ENCODE results near the gene KIAA1328.

KIAA1328 gene

GRCh38 chr18:36963464-36963863 is 134.5 kb downstream of the KIAA1328 start:
- no peak for DNase-seq

GRCh38 chr18:36974686-36975085 is 145.8 kb downstream of the KIAA1328 start:
- DNase-seq = no peak

- DNase-seq = no peak
These were observed 148.2 kb downstream of the KIAA1328 start for GRCh38 chr18:36977121-36977520.

- DNase-seq = no peak
These were observed 164.1 kb downstream of the KIAA1328 start for GRCh38 chr18:36993068-36993467.

- DNase-seq = no peak
These were observed 177.8 kb downstream of the KIAA1328 start for GRCh38 chr18:37006742-37007141.

- DNase-seq = no peak
These were observed 183.5 kb downstream of the KIAA1328 start for GRCh38 chr18:37012452-37012851.

- DNase-seq = no peak
These were observed 190.4 kb downstream of the KIAA1328 start for GRCh38 chr18:37019157-37019827.

- no peak for DNase-seq
These were observed 204.5 kb downstream of the KIAA1328 start for GRCh38 chr18:37033419-37033818.

- DNase-seq = no peak
These were observed 213.5 kb downstream of the KIAA1328 start for GRCh38 chr18:37042381-37042780.

- DNase-seq = no peak
These were observed 226.3 kb downstream of the KIAA1328 start for GRCh38 chr18:37055137-37055802.

- DNase-seq = no peak
These were observed 235.3 kb downstream of the KIAA1328 start for GRCh38 chr18:37064187-37064586.

GRCh38 chr18:37065254-37065653 is 236.3 kb downstream of the KIAA1328 start:
- no peak for DNase-seq

GRCh38 chr18:37084912-37085311 is 256.0 kb downstream of the KIAA1328 start:
- DNase-seq = no peak

- no peak for DNase-seq
These were observed 256.4 kb downstream of the KIAA1328 start for GRCh38 chr18:37085362-37085761.

- no peak for DNase-seq
These were observed 279.0 kb downstream of the KIAA1328 start for GRCh38 chr18:37107748-37108522.

GRCh38 chr18:37122877-37123276 is 293.9 kb downstream of the KIAA1328 start:
- no peak for DNase-seq

- DNase-seq = no peak
These were observed 295.6 kb downstream of the KIAA1328 start for GRCh38 chr18:37124516-37124915.

- no peak for DNase-seq
These were observed 306.2 kb downstream of the KIAA1328 start for GRCh38 chr18:37135177-37135576.

- no peak for DNase-seq
These were observed 309.5 kb downstream of the KIAA1328 start for GRCh38 chr18:37138456-37138855.

GRCh38 chr18:37139876-37140275 is 310.9 kb downstream of the KIAA1328 start:
- DNase-seq = no peak

GRCh38 chr18:37144921-37145320 is 316.0 kb downstream of the KIAA1328 start:
- no peak for DNase-seq

GRCh38 chr18:37156330-37156942 is 327.5 kb downstream of the KIAA1328 start:
- no peak for DNase-seq

GRCh38 chr18:37160038-37160820 is 331.3 kb downstream of the KIAA1328 start:
- no peak for DNase-seq
